Osteocyte (in vitro differentiated cells): ENCODE results near the gene ZDHHC14. TPM values are rescaled to one million over a fixed set of nuclear protein-coding genes. Genes with fewer than 3 reads are reported as not detected.
A peak's percentile ranks its signal among the peaks of the same experiment; 100 is the strongest.

Experiments
- DNase-seq: peaks from one replicate; pipeline ENCODE4 v3.0.0; 2021; ENCODE audit warnings: mixed read lengths; ENCODE audit not compliant: unreplicated experiment; ENCODE audit errors: extremely low spot score
- H3K27ac Mint-ChIP-seq: one replicate; pipeline ENCODE4 v1.8.0; 2021; ENCODE audit warnings: mild to moderate bottlenecking, mixed read lengths; ENCODE audit not compliant: unreplicated experiment
- H3K27me3 Mint-ChIP-seq: one replicate; pipeline ENCODE4 v1.8.0; 2021; ENCODE audit warnings: mixed read lengths; ENCODE audit not compliant: unreplicated experiment
- H3K36me3 Mint-ChIP-seq: one replicate; pipeline ENCODE4 v1.8.0; 2021; ENCODE audit warnings: mixed read lengths; ENCODE audit not compliant: unreplicated experiment
- H3K4me1 Mint-ChIP-seq: one replicate; pipeline ENCODE4 v1.8.0; 2021; ENCODE audit warnings: mixed read lengths; ENCODE audit not compliant: unreplicated experiment
- H3K4me3 Mint-ChIP-seq: one replicate; pipeline ENCODE4 v1.8.0; 2021; ENCODE audit warnings: mild to moderate bottlenecking, moderate library complexity, mixed read lengths; ENCODE audit not compliant: unreplicated experiment
- H3K9me3 Mint-ChIP-seq: one replicate; pipeline ENCODE4 v1.8.0; 2021; ENCODE audit warnings: mixed read lengths; ENCODE audit not compliant: unreplicated experiment
- CTCF ChIP-seq: fragments of 200-600 bp; sonication (generic); IDR thresholded peaks from 2 replicates; pipeline ENCODE4 v1.5.0; 2021; ENCODE audit warnings: antibody characterized with exemption, mild to moderate bottlenecking, moderate library complexity
- total RNA-seq: library from RNA; stranded (reverse); gene quantifications from 2 replicates; pipeline ENCODE4 v1.2.1, GENCODE V29; 2021

The ZDHHC14 gene
- total RNA-seq, 1 donor from 2014 or later, result 9.1 TPM

GRCh38 chr6:157596461-157596860, 215.5 kb downstream of the ZDHHC14 start:
- DNase-seq, result peak; percentile 46
- no peak overlapping the region for H3K4me3 Mint-ChIP-seq

GRCh38 chr6:157596886-157597285, 215.9 kb downstream of the ZDHHC14 start:
- no peaks in the 10 kb centered on the region for H3K36me3 Mint-ChIP-seq

More at GRCh38 chr6:157596461-157596860, 215.5 kb downstream of the ZDHHC14 start:
- Mint-ChIP-seq H3K36me3 (no peaks in the 10 kb centered on the region), H3K4me1 (peaks cover 5% of the 10 kb centered on the region), H3K27me3 (no peaks in the 10 kb centered on the region), H3K27ac (no peak overlapping the region), H3K9me3 (no peaks in the 10 kb centered on the region)
- no peak for TF ChIP-seq CTCF

GRCh38 chr6:157597461-157598312, 216.7 kb downstream of the ZDHHC14 start:
- H3K27me3 Mint-ChIP-seq, result no peaks in the 10 kb centered on the region
- peak; percentile 73 for TF ChIP-seq CTCF
- no peak overlapping the region for H3K27ac Mint-ChIP-seq
- H3K4me3 Mint-ChIP-seq, result no peak overlapping the region
- DNase-seq, result peak; percentile 83
- no peaks in the 10 kb centered on the region for H3K36me3 Mint-ChIP-seq
- H3K9me3 Mint-ChIP-seq, result no peaks in the 10 kb centered on the region
- peaks cover 5% of the 10 kb centered on the region for H3K4me1 Mint-ChIP-seq

More at GRCh38 chr6:157596886-157597285, 215.9 kb downstream of the ZDHHC14 start:
- DNase-seq, result peak; percentile 56
- Mint-ChIP-seq H3K4me1 (peaks cover 5% of the 10 kb centered on the region), H3K27ac (no peak overlapping the region), H3K4me3 (no peak overlapping the region), H3K9me3 (no peaks in the 10 kb centered on the region), H3K27me3 (no peaks in the 10 kb centered on the region)
- no peak for TF ChIP-seq CTCF

GRCh38 chr6:157599191-157599590, 218.2 kb downstream of the ZDHHC14 start:
- no peaks in the 10 kb centered on the region for H3K27me3 Mint-ChIP-seq
- H3K9me3 Mint-ChIP-seq, result no peaks in the 10 kb centered on the region
- no peak for DNase-seq
- no peak overlapping the region for H3K4me3 Mint-ChIP-seq
- TF ChIP-seq CTCF, result no peak
- H3K4me1 Mint-ChIP-seq, result peaks cover 5% of the 10 kb centered on the region
- H3K27ac Mint-ChIP-seq, result no peak overlapping the region
- H3K36me3 Mint-ChIP-seq, result no peaks in the 10 kb centered on the region

GRCh38 chr6:157600807-157601206, 219.8 kb downstream of the ZDHHC14 start:
- Mint-ChIP-seq H3K4me3 (no peak overlapping the region), H3K9me3 (no peaks in the 10 kb centered on the region), H3K36me3 (no peaks in the 10 kb centered on the region), H3K27me3 (no peaks in the 10 kb centered on the region), H3K4me1 (peaks cover 5% of the 10 kb centered on the region), H3K27ac (no peak overlapping the region)
- TF ChIP-seq CTCF, result no peak
- DNase-seq, result no peak
